Upper lobe of left lung (tissue), 6 donors: ENCODE results near the gene CUBN. TPM values are rescaled to one million over a fixed set of nuclear protein-coding genes. Genes with fewer than 3 reads are reported as not detected.
"Not testable (repeated sequence)": the region's sequence is repeated elsewhere in the genome, so short reads cannot be mapped to it uniquely, and the experiment has no call there.

Source experiments
- ATAC-seq, 2 donors: fragments of 200-7000 bp; cut with Tn5 transposase; one replicate each; pipeline ENCODE4 v1.9.1; 2022; ENCODE audit warnings: mild to moderate bottlenecking in 2 of 2, moderate library complexity in 2 of 2; ENCODE audit not compliant: low FRiP score in 2 of 2
- DNase-seq, 2 donors: peaks; one replicate each; pipeline ENCODE4 v3.0.0-alpha.2; 2019 to 2020
- H3K27ac ChIP-seq, 4 donors: fragments of 200-600 bp; sonication (generic); one replicate each; pipeline ENCODE4 v1.5.1; 2016 to 2019
- H3K27me3 ChIP-seq, 4 donors: fragments of 200-600 bp; sonication (generic); one replicate each; pipeline ENCODE4 v1.5.1; 2017 to 2019
- H3K36me3 ChIP-seq, 4 donors: fragments of 200-600 bp; sonication (generic); one replicate each; pipeline ENCODE4 v1.5.1; 2016 to 2019
- H3K4me1 ChIP-seq, 4 donors: fragments of 200-600 bp; sonication (generic); one replicate each; pipeline ENCODE4 v1.5.1; 2018 to 2019
- H3K4me3 ChIP-seq, 4 donors: fragments of 200-600 bp; sonication (generic); one replicate each; pipeline ENCODE4 v1.5.1; 2017 to 2019; ENCODE audit warnings: mild to moderate bottlenecking in 2 of 4, moderate library complexity in 1 of 4
- H3K9me3 ChIP-seq, 4 donors: fragments of 200-600 bp; sonication (generic); one replicate each; pipeline ENCODE4 v1.5.1; 2018 to 2019
- CTCF ChIP-seq, 6 experiments: fragments of 450-650 bp in 4 of 6; fragments of 200-600 bp in 2 of 6; sonication (generic) in 2 of 6; IDR thresholded peaks; one replicate each; pipeline ENCODE4 v1.5.1; 2016 to 2019; ENCODE audit warnings: antibody characterized with exemption in 6 of 6
- EP300 ChIP-seq, 4 donors: sonication (generic); formaldehyde crosslinking; IDR thresholded peaks; one replicate each; pipeline ENCODE4 v1.5.1; 2017; ENCODE audit warnings: antibody characterized with exemption in 4 of 4, control low read depth in 2 of 4
- POLR2A ChIP-seq, 4 donors: fragments of 450-650 bp; IDR thresholded peaks; one replicate each; pipeline ENCODE4 v1.5.1; 2016 to 2017; ENCODE audit warnings: antibody characterized with exemption in 4 of 4, mild to moderate bottlenecking in 2 of 4
- POLR2AphosphoS5 ChIP-seq, 2 donors: sonication (generic); formaldehyde crosslinking; IDR thresholded peaks; one replicate each; pipeline ENCODE4 v1.5.1; 2017; ENCODE audit warnings: antibody characterized with exemption in 2 of 2
- WGBS, 2 donors: methylation state at CpG; one replicate each; pipeline ENCODE4 v1.1.5; 2017 to 2018; 5-methylcytosine and 5-hydroxymethylcytosine counted together
- total RNA-seq, 6 donors: library from RNA; depleted of rRNA in 4 of 6; stranded (reverse); fragments of >200 nt in 4 of 6; gene quantifications; one replicate each; pipeline versions ENCODE4 v1.1.0 to v1.2.1, GENCODE V29; 2016 to 2021
- donor health status: DM: no; HTN: no; CAD: no; lungs with moderate emphysema.
- donor health status: DM: no; HTN: yes; CAD: no; lungs with severe emphysema.

Gene CUBN
- total RNA-seq, 6 donors from 2014 or later, result 1.0 to 9.4 (median 5.3) TPM

GRCh38 chr10:16828114-16828568, 301.5 kb downstream of the CUBN start:
- H3K4me1 ChIP-seq, result peaks cover 0 to 16% (median 9%) of the 10 kb centered on the region in 4 donors
- H3K4me3 ChIP-seq, result peak overlapping the region in 1 of 4 donors; percentile 11
- no peaks in the 10 kb centered on the region for H3K36me3 ChIP-seq
- ATAC-seq, result peak; percentile 87 to 93
- WGBS, 2 donors, result 9 to 10% methylated on average over 11 of the region's 11 CpGs
- TF ChIP-seq POLR2AphosphoS5 (IDR thresholded peaks at IDR 0.05) (no peak), EP300 (IDR thresholded peaks at IDR 0.05) (no peak), CTCF (IDR thresholded peaks at IDR 0.05) (peak; percentile 35 to 74 (median 44)), POLR2A (IDR thresholded peaks at IDR 0.05) (no peak)
- no peaks in the 10 kb centered on the region for H3K27me3 ChIP-seq
- DNase-seq, result peak in 1 of 2 donors; percentile 48
- peak overlapping the region in 1 of 4 donors; percentile 35 for H3K27ac ChIP-seq
- peaks cover 0 to under 1% (median 0%) of the 10 kb centered on the region in 4 donors for H3K9me3 ChIP-seq

DNA sequence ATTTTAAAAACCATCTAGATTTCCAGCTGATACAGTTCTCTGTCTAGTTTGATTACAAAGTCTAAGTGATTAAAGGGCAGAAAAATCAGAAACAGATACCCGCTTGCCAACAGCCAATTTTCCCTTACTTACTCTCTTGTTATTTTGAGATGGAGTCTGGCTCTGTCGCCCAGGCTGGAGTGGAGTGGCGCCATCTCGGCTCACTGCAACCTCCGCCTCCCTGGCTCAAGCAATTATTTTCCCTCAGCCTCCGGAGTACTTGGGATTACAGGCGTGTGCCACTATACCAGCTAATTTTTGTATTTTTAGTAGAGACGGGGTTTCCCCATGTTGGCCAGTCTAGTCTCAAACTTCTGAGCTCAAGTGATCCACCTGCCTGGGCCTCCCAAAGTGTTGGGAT, 302.1 kb downstream of the CUBN start:
- WGBS, 2 donors, result 63 to 65% methylated on average over 8 of the region's 8 CpGs
- peak overlapping the region in 1 of 4 donors; percentile 11 for H3K4me3 ChIP-seq
- peaks cover 0 to 13% (median 8%) of the 10 kb centered on the region in 4 donors for H3K4me1 ChIP-seq
- H3K27me3 ChIP-seq, H3K36me3 ChIP-seq, H3K9me3 ChIP-seq, DNase-seq, ATAC-seq, H3K27ac ChIP-seq: not testable (repeated sequence)

DNA sequence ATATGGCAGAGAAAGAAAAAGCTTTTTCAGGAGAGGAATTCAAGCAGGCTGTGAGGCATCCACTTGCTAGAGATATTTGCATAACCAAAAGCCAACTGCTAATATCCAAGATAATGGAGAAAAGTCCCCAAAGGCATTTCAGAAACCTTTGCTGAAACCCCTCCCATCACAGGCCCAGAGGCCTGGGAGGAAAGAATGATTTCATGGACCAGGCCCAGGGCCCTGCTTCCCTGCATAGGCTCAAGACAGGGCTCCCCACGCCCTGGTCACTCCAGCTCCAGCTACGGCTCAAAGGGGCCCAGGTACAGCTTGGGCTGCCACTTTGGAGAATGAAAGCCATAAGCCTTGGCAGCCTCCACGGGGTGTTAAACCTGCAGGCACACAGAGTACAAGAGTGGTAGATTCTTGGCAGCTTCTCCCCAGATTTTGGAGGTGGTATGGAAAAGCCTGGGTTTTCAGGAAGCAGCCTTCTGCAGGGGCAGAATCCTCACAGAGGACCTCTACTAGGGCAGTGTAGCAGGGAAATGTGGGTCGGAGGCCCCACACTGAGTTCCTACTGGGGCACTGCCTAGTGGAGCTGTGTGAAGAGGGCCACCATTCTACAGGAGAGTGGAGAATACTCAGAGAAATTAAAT, 306.8 kb downstream of the CUBN start:
- TF ChIP-seq POLR2AphosphoS5 (IDR thresholded peaks at IDR 0.05) (no peak), CTCF (IDR thresholded peaks at IDR 0.05) (no peak), POLR2A (IDR thresholded peaks at IDR 0.05) (no peak), EP300 (IDR thresholded peaks at IDR 0.05) (no peak)
- DNase-seq, result no peak
- ATAC-seq, result no peak
- H3K4me3 ChIP-seq, result no peak overlapping the region
- H3K4me1 ChIP-seq, result peaks cover 0 to 7% (median 1%) of the 10 kb centered on the region in 4 donors
- no peak overlapping the region for H3K27ac ChIP-seq
- no peaks in the 10 kb centered on the region for H3K27me3 ChIP-seq
- H3K9me3 ChIP-seq, result peaks cover 0 to 15% (median 12%) of the 10 kb centered on the region in 4 donors
- WGBS, 2 donors, result 90 to 100% methylated on average over 1 to 4 of the region's 4 CpGs
- no peaks in the 10 kb centered on the region for H3K36me3 ChIP-seq

DNA sequence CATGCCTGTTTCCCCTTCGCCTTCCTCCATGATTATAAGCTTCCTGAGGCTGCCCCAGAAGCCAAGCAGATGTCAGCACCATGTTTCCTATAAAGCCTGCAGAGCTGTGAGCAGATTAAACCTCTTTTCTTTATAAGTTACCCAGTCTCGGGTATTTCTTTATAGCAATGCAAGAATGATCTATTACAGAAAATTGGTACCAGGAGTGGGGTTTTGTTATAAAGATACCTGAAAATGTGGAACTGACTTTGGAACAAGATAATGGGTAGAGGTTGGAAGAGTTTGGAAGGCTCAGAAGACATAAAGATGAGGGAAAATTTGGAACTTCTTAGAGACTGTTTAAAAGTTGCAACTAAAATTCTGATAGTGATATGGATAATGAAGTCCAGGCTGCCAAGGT, 307.6 kb downstream of the CUBN start:
- no peaks in the 10 kb centered on the region for H3K27me3 ChIP-seq
- peaks cover 0 to 8% (median 1%) of the 10 kb centered on the region in 4 donors for H3K4me1 ChIP-seq
- ATAC-seq, result no peak
- no peaks in the 10 kb centered on the region for H3K36me3 ChIP-seq
- H3K27ac ChIP-seq, result no peak overlapping the region
- DNase-seq, result no peak
- no peak for TF ChIP-seq POLR2A (IDR thresholded peaks at IDR 0.05)
- TF ChIP-seq CTCF (IDR thresholded peaks at IDR 0.05), result no peak
- no peak for TF ChIP-seq POLR2AphosphoS5 (IDR thresholded peaks at IDR 0.05)
- TF ChIP-seq EP300 (IDR thresholded peaks at IDR 0.05), result no peak
- WGBS, 2 donors, result 96 to 98% methylated on average over 2 of the region's 2 CpGs
- H3K4me3 ChIP-seq, result no peak overlapping the region
- H3K9me3 ChIP-seq, result peaks cover 0 to 15% (median 12%) of the 10 kb centered on the region in 4 donors

- TF ChIP-seq POLR2AphosphoS5 (IDR thresholded peaks at IDR 0.05), result no peak
- no peak for TF ChIP-seq CTCF (IDR thresholded peaks at IDR 0.05)
- no peak for TF ChIP-seq POLR2A (IDR thresholded peaks at IDR 0.05)
- TF ChIP-seq EP300 (IDR thresholded peaks at IDR 0.05), result no peak
- WGBS, 2 donors, result 76 to 79% methylated on average over 5 of the region's 5 CpGs
These were observed 309.2 kb downstream of the CUBN start for GRCh38 chr10:16820421-16820820.

More at GRCh38 chr10:16820421-16820820, 309.2 kb downstream of the CUBN start:
- H3K27me3 ChIP-seq, result no peaks in the 10 kb centered on the region
- H3K4me3 ChIP-seq, result no peak overlapping the region
- peaks cover 10 to 22% (median 14%) of the 10 kb centered on the region in 4 donors for H3K4me1 ChIP-seq
- ATAC-seq (no peak), DNase-seq (no peak)
- peaks cover 0 to 15% (median 12%) of the 10 kb centered on the region in 4 donors for H3K9me3 ChIP-seq
- no peaks in the 10 kb centered on the region for H3K36me3 ChIP-seq
- H3K27ac ChIP-seq, result no peak overlapping the region
